ENCODE data around the gene UMODL1.

Gene UMODL1

DNA sequence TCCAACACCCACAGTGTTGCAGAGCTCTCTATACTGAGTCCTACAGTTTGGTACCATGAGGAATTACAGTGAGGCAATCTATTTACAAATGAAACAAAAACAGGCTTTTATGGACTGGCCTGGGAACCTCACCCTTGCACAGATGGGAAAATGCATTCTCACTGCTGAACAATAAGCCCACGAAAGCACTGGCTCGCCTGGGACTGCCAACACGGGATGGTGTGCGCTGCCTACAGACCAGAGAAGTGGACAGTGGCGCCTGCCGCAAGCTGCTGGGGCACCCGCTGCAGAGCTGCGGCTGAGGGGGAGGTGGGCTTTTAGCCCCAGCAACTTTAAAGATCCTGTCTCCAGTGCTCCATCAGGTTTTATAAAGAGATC lies 119.4 kb downstream of the UMODL1 start:
- DNase-seq (ENCODE audit: low read depth) = no peak

DNA sequence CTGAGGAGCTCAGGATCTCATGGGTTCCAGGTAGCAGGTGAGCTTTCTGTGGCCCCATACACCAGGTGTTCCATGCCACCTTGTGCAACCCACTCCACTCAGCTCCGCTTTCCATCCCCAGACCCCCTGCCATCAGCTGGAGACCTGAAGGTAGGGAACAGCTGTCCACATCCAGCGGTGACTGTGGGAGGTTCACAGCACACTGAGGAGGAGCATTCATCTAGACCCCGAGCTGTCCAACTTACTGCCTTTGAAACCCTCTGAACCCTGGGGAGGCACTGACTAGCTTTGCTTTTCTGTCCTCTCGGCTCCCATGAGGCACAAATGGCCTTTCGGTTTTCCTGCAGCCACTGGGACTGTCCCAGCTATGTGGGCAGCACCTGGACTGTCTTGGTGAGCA lies 119.9 kb downstream of the UMODL1 start:
- DNase-seq (ENCODE audit: low read depth) = no peak

DNA sequence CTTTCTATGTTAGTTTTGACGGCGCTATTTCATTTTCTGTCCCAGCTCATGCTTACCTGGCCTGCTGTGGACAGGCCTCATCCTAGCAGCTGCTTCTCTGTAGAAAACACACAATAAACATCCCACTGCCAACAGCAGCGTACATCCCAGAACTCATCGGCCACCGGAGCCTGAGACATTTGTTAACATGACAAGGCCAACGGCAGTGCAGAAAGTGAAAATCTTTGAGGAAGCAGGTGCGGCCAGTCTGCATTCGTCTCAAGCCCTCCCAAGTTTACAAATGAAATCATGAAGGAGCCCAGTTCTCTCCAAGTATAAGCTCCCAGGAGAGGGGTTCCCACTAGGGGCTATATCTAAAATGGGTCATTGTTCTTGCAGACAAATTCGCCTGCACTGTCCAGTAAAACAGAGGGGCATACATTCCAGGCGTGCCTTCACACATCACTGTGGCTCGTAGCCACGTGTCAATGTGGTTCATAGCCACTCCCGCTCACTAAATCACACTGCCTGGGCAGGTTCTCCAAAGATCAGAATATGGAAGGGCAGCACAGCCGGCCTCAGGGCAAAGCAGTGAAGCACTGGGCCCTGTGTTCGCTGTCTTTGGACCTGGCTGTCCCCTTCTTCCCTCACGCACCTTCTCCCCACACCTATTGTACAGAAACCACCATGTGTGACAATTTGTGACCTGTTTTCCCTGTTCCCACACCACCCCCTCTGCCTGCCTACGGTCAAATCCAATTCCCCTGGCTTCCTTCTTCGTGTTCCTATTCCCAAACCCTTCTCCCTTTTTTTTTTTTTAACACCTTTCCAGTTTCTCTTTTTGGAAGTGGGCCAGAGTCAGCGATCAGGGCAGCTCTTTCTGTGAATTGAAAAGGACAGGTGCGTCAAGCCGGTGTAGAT lies 120.8 kb downstream of the UMODL1 start:
- DNase-seq (ENCODE audit: low read depth) = no peak

Measured in activated gamma-delta T cell treated with anti-CD3 and anti-CD28 coated beads, Interleukin-2, amount 50 U/mL, for 16 hours (primary cell).